MM.1S (cell line): ENCODE results near the gene NEFH.

Experiments used
- DNase-seq: peaks from one replicate; pipeline ENCODE4 v3.0.0-alpha.2; 2015
- H2AFZ ChIP-seq: fragments of 300-600 bp; sonication (generic); 2 replicates; pipeline ENCODE4 v1.6.0; 2016; ENCODE audit warnings: antibody characterized with exemption, low read length
- H3F3A ChIP-seq: fragments of 300-600 bp; sonication (generic); 2 replicates; pipeline ENCODE4 v1.6.1; 2016; ENCODE audit warnings: mild to moderate bottlenecking, antibody characterized with exemption, low read length, moderate library complexity, mixed read lengths; ENCODE audit not compliant: insufficient read depth
- H3K27ac ChIP-seq: fragments of 300-600 bp; sonication (generic); 2 replicates; pipeline ENCODE4 v1.5.1; 2016; ENCODE audit warnings: mild to moderate bottlenecking, low read length
- H3K27me3 ChIP-seq: fragments of 300-600 bp; sonication (generic); replicated peaks from 2 replicates; pipeline ENCODE4 v1.6.0; 2016; ENCODE audit warnings: low read length; ENCODE audit not compliant: insufficient read depth
- H3K36me3 ChIP-seq: fragments of 300-600 bp; sonication (generic); replicated peaks from 2 replicates; pipeline ENCODE4 v1.6.1; 2016; ENCODE audit warnings: mild to moderate bottlenecking, low read length, mixed read lengths; ENCODE audit not compliant: insufficient read depth
- H3K4me1 ChIP-seq: fragments of 300-600 bp; sonication (generic); 2 replicates; pipeline ENCODE4 v1.6.1; 2016; ENCODE audit warnings: low read length, mixed read lengths
- H3K4me2 ChIP-seq: fragments of 300-600 bp; sonication (generic); 2 replicates; pipeline ENCODE4 v1.6.0; 2016; ENCODE audit warnings: low read depth, low read length
- H3K4me3 ChIP-seq: fragments of 300-600 bp; sonication (generic); 2 replicates; pipeline ENCODE4 v1.5.1; 2016; ENCODE audit warnings: low read length, mixed read lengths
- H3K79me2 ChIP-seq: fragments of 300-600 bp; sonication (generic); 2 replicates; pipeline ENCODE4 v1.6.1; 2016; ENCODE audit warnings: mixed run types, low read length, mixed read lengths
- H3K9ac ChIP-seq: fragments of 300-600 bp; sonication (generic); 2 replicates; pipeline ENCODE4 v1.6.1; 2016; ENCODE audit warnings: low read length, mixed read lengths
- H3K9me2 ChIP-seq: fragments of 300-600 bp; sonication (generic); replicated peaks from 2 replicates; pipeline ENCODE4 v1.6.1; 2016; ENCODE audit warnings: mild to moderate bottlenecking, low read length, mixed read lengths; ENCODE audit not compliant: insufficient read depth
- H3K9me3 ChIP-seq: fragments of 300-600 bp; sonication (generic); replicated peaks from 2 replicates; pipeline ENCODE4 v1.6.1; 2016; ENCODE audit warnings: mild to moderate bottlenecking, low read length, mixed read lengths; ENCODE audit not compliant: insufficient read depth
- H4K20me1 ChIP-seq: fragments of 300-600 bp; sonication (generic); 2 replicates; pipeline ENCODE4 v1.6.1; 2016; ENCODE audit warnings: mild to moderate bottlenecking, low read length, moderate library complexity, mixed read lengths; ENCODE audit not compliant: insufficient read depth
- EZH2 ChIP-seq: fragments of 300-600 bp; sonication (generic); optimal IDR thresholded peaks from 2 replicates; pipeline ENCODE3; 2017; ENCODE audit warnings: low read depth, mild to moderate bottlenecking, antibody characterized with exemption, low read length, mixed read lengths
- EZH2phosphoT487 ChIP-seq: fragments of 300-600 bp; sonication (generic); IDR thresholded peaks from 2 replicates; pipeline ENCODE4 v1.6.1; 2018; ENCODE audit warnings: antibody characterized with exemption, low read length
- TF ChIP-seq, protein P1 (sequence below): fragments of 300-600 bp; sonication (generic); IDR thresholded peaks from 2 replicates; pipeline ENCODE4 v1.5.1; 2016; ENCODE audit warnings: antibody characterized with exemption, low read length, mixed read lengths

Gene NEFH

DNA sequence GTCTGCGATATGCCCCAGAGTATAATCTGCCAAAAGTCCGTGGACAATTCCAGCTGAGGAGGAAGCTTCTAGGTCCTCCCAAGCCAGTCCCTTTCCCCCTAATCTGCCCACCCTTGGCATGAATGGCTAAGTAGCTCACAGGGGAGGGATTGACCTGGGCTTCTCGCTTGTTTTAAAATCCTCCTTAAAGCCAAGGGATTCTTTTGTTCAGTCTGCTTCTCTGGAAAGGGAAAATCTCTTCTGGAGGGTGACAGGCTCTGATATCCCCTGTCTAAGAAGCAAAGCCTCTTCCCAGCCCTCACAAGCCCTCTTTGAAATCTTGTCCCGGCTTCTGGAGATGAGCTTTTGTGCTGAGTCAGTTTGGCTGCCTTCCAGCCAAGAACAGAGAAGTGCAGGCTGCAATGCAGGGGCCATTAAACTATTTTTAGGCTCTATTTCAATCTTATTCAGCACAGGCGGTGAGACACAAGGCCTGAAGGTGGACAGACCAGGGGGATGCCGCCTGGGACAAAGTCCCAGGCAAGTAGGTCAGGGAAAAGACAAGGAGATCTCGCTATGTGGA, 23.9 kb downstream of the NEFH start:
- TF ChIP-seq EZH2, result no peak
- TF ChIP-seq, protein P1, sequence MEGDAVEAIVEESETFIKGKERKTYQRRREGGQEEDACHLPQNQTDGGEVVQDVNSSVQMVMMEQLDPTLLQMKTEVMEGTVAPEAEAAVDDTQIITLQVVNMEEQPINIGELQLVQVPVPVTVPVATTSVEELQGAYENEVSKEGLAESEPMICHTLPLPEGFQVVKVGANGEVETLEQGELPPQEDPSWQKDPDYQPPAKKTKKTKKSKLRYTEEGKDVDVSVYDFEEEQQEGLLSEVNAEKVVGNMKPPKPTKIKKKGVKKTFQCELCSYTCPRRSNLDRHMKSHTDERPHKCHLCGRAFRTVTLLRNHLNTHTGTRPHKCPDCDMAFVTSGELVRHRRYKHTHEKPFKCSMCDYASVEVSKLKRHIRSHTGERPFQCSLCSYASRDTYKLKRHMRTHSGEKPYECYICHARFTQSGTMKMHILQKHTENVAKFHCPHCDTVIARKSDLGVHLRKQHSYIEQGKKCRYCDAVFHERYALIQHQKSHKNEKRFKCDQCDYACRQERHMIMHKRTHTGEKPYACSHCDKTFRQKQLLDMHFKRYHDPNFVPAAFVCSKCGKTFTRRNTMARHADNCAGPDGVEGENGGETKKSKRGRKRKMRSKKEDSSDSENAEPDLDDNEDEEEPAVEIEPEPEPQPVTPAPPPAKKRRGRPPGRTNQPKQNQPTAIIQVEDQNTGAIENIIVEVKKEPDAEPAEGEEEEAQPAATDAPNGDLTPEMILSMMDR, result no peak
- no peak for TF ChIP-seq EZH2phosphoT487
- no peaks in the 10 kb centered on the region for H3K79me2 ChIP-seq
- H3K36me3 ChIP-seq, result peaks cover 5% of the 10 kb centered on the region; the same call in 1 of the 2 replicates
- no peak overlapping the region for H2AFZ ChIP-seq
- no peak overlapping the region for H3K9ac ChIP-seq
- H3F3A ChIP-seq, result no peaks in the 10 kb centered on the region
- H3K4me2 ChIP-seq, result no peak overlapping the region
- no peaks in the 10 kb centered on the region for H3K9me3 ChIP-seq
- no peaks in the 10 kb centered on the region for H3K4me1 ChIP-seq
- H3K4me3 ChIP-seq, result no peak overlapping the region
- no peaks in the 10 kb centered on the region for H3K27me3 ChIP-seq
- DNase-seq, result no peak
- no peaks in the 10 kb centered on the region for H4K20me1 ChIP-seq
- H3K9me2 ChIP-seq, result no peaks in the 10 kb centered on the region
- no peak overlapping the region for H3K27ac ChIP-seq

DNA sequence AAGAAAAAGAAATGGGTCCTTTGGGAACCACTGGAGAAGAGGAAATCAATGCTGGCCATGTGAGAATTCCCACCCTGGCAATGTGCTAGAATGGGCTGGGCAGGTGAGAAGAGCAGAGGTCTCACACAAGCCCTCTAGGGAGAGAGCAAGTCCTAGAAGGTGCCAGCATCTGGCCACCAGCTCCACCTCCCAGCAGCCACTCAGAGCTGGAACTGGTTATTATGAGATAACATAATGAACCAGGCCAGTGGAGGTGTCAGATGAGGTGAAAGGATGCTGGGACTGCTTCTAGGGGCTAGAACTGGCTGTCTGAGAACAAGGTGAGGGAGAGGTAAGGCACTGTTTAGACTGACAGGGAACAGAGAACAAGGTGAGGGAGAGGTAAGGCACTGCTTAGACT, 29.3 kb downstream of the NEFH start:
- DNase-seq, result no peak
- H3K36me3 ChIP-seq, result peaks cover 5% of the 10 kb centered on the region; the same call in 1 of the 2 replicates

DNA sequence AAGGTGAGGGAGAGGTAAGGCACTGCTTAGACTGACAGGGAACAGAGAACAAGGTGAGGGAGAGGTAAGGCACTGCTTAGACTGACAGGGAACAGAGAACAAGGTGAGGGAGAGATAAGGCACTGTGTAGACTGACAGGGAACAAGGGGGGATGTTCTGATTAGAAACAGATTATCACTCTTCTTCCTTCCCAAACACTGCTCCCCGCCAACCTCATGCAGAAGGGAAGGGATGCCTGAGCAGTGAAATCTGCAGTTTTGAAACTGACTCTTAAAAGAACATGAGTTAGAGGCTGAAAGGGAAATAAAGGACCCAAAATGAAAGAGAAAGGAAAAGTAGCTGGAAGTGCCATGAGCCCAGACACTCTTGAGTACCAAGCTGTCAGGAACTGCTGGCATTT, 29.8 kb downstream of the NEFH start:
- H3K9ac ChIP-seq, result no peak overlapping the region
- H3K27ac ChIP-seq, result no peak overlapping the region
- no peak for DNase-seq
- TF ChIP-seq, protein P1, result no peak
- no peak for TF ChIP-seq EZH2
- no peak for TF ChIP-seq EZH2phosphoT487
- no peaks in the 10 kb centered on the region for H3K9me3 ChIP-seq
- H3K4me2 ChIP-seq, result no peak overlapping the region
- H3K9me2 ChIP-seq, result no peaks in the 10 kb centered on the region
- no peaks in the 10 kb centered on the region for H3K79me2 ChIP-seq
- H4K20me1 ChIP-seq, result no peaks in the 10 kb centered on the region
- H3F3A ChIP-seq, result no peaks in the 10 kb centered on the region
- H3K4me1 ChIP-seq, result no peaks in the 10 kb centered on the region
- no peaks in the 10 kb centered on the region for H3K27me3 ChIP-seq
- no peak overlapping the region for H3K4me3 ChIP-seq
- no peak overlapping the region for H2AFZ ChIP-seq
- peaks cover 5% of the 10 kb centered on the region; the same call in 1 of the 2 replicates for H3K36me3 ChIP-seq

More for the DNA sequence above, 29.3 kb downstream of the NEFH start:
- Histone ChIP-seq H3K9me3 (no peaks in the 10 kb centered on the region), H3K27ac (no peak overlapping the region), H4K20me1 (no peaks in the 10 kb centered on the region), H3K9ac (no peak overlapping the region), H3K9me2 (no peaks in the 10 kb centered on the region), H3K4me1 (no peaks in the 10 kb centered on the region), H2AFZ (no peak overlapping the region), H3K4me3 (no peak overlapping the region), H3K4me2 (no peak overlapping the region), H3K27me3 (no peaks in the 10 kb centered on the region), H3K79me2 (no peaks in the 10 kb centered on the region), H3F3A (no peaks in the 10 kb centered on the region)
- TF ChIP-seq EZH2, result no peak
- TF ChIP-seq EZH2phosphoT487, result no peak
- TF ChIP-seq, protein P1, result no peak
